OCI-LY1 (cell line): ENCODE data around the gene RAB33A.

ENCODE experiments used
- H2AFZ ChIP-seq: fragments of 200-600 bp; sonication (generic), shearing (Covaris generic); 2 replicates; pipeline ENCODE4 v1.6.0; 2014; ENCODE audit warnings: antibody characterized with exemption, mild to moderate bottlenecking, low read length
- H3F3A ChIP-seq: fragments of 200-600 bp; sonication (generic), shearing (Covaris generic); 2 replicates; pipeline ENCODE4 v1.6.0; 2014; ENCODE audit warnings: mild to moderate bottlenecking, antibody characterized with exemption, low read length, moderate library complexity; ENCODE audit not compliant: insufficient read depth
- H3K27ac ChIP-seq: fragments of 200-600 bp; sonication (generic); 2 replicates; pipeline ENCODE4 v1.5.1; 2014; ENCODE audit warnings: low read length, mixed run types, mild to moderate bottlenecking, low read depth; ENCODE audit not compliant: poor library complexity, severe bottlenecking
- H3K27me3 ChIP-seq: fragments of 200-600 bp; sonication (generic); 2 replicates; pipeline ENCODE4 v1.6.0; 2014; ENCODE audit warnings: antibody characterized with exemption, mild to moderate bottlenecking, low read length, moderate library complexity; ENCODE audit not compliant: insufficient read depth
- H3K36me3 ChIP-seq: fragments of 200-600 bp; sonication (generic); 2 replicates; pipeline ENCODE4 v1.6.1; 2014; ENCODE audit warnings: mild to moderate bottlenecking, antibody characterized with exemption, low read length, moderate library complexity, mixed read lengths; ENCODE audit not compliant: insufficient read depth
- H3K4me1 ChIP-seq: fragments of 200-600 bp; sonication (generic); 2 replicates; pipeline ENCODE4 v1.5.1; 2014; ENCODE audit warnings: mild to moderate bottlenecking, low read length, moderate library complexity; ENCODE audit not compliant: insufficient read depth, severe bottlenecking
- H3K4me2 ChIP-seq: fragments of 200-600 bp; sonication (generic), shearing (Covaris generic); 2 replicates; pipeline ENCODE4 v1.6.1; 2014; ENCODE audit warnings: low read length
- H3K4me3 ChIP-seq: fragments of 200-600 bp; sonication (generic); 2 replicates; pipeline ENCODE4 v1.5.1; 2014; ENCODE audit warnings: low read length, low read depth, mild to moderate bottlenecking, mixed read lengths; ENCODE audit not compliant: poor library complexity, severe bottlenecking
- H3K79me2 ChIP-seq: fragments of 200-600 bp; shearing (Covaris generic); 2 replicates; pipeline ENCODE4 v1.6.1; 2016; ENCODE audit warnings: mixed run types, low read length, mixed read lengths; ENCODE audit not compliant: insufficient read depth
- H3K9ac ChIP-seq: fragments of 200-600 bp; sonication (generic), shearing (Covaris generic); 2 replicates; pipeline ENCODE4 v1.6.1; 2014; ENCODE audit warnings: mild to moderate bottlenecking, low read length, mixed read lengths
- H3K9me2 ChIP-seq: fragments of 200-600 bp; sonication (generic), shearing (Covaris generic); 2 replicates; pipeline ENCODE4 v1.6.1; 2014; ENCODE audit warnings: low read depth, mild to moderate bottlenecking, low read length, mixed read lengths
- H3K9me3 ChIP-seq: fragments of 200-600 bp; shearing (Covaris generic); 2 replicates; pipeline ENCODE4 v1.6.1; 2014; ENCODE audit warnings: low read length, mixed read lengths
- H4K20me1 ChIP-seq: fragments of 200-600 bp; sonication (generic), shearing (Covaris generic); 2 replicates; pipeline ENCODE4 v1.6.0; 2016; ENCODE audit warnings: mild to moderate bottlenecking, low read length; ENCODE audit not compliant: insufficient read depth
- CTCF ChIP-seq: fragments of 200-600 bp; sonication (generic), shearing (Covaris generic); IDR thresholded peaks from 2 replicates; pipeline ENCODE4 v1.5.1; 2017; ENCODE audit warnings: mild to moderate bottlenecking, antibody characterized with exemption, low read length, moderate library complexity, mixed read lengths
- EZH2 ChIP-seq: fragments of 200-600 bp; sonication (generic), shearing (Covaris generic); IDR thresholded peaks from 2 replicates; pipeline ENCODE4 v1.8.0; 2017; ENCODE audit warnings: borderline replicate concordance, mixed run types, mild to moderate bottlenecking, antibody characterized with exemption, low read length, moderate library complexity, mixed read lengths

Gene RAB33A

GRCh38 chrX:130171446-130172126, at the start of gene RAB33A:
Gene RAB33A (plus strand): TSS chrX:130171962. CDS start chrX:130172063, 101 bp downstream.
- peak within 1 kb of the TSS; percentile 88 for H3K27ac ChIP-seq
- H3K27me3 ChIP-seq: no peaks in the 10 kb centered on the region
- TF ChIP-seq CTCF (no peak), EZH2 (no peak)
- no peaks in the 10 kb centered on the region for H3K9me2 ChIP-seq
- no peaks in the 10 kb centered on the region; the same call in none of the 2 replicates for H3K79me2 ChIP-seq
- H3K9me3 ChIP-seq: no peaks in the 10 kb centered on the region
- peak within 1 kb of the TSS; percentile 91 for H3K4me3 ChIP-seq
- H4K20me1 ChIP-seq: no peaks in the 10 kb centered on the region
- no peak within 1 kb of the TSS for H2AFZ ChIP-seq
- peak within 1 kb of the TSS; percentile 79 for H3K4me2 ChIP-seq
- H3K9ac ChIP-seq: peak within 1 kb of the TSS; percentile 91
- H3K4me1 ChIP-seq: peaks cover 52% of the 10 kb centered on the region
- H3K36me3 ChIP-seq: no peaks in the 10 kb centered on the region
- no peaks in the 10 kb centered on the region for H3F3A ChIP-seq

GRCh38 chrX:130124577-130124976, 47.2 kb upstream of the RAB33A start:
- no peaks in the 10 kb centered on the region for H3K9me2 ChIP-seq
- TF ChIP-seq CTCF (no peak), EZH2 (no peak)
- H3K9ac ChIP-seq: no peak overlapping the region

GRCh38 chrX:130125091-130125874, 46.5 kb upstream of the RAB33A start:
- H4K20me1 ChIP-seq: no peaks in the 10 kb centered on the region
- H3K9me2 ChIP-seq: no peaks in the 10 kb centered on the region
- H3F3A ChIP-seq: no peaks in the 10 kb centered on the region
- no peak overlapping the region for H2AFZ ChIP-seq
- no peaks in the 10 kb centered on the region for H3K27me3 ChIP-seq
- no peak overlapping the region for H3K4me3 ChIP-seq
- H3K9me3 ChIP-seq: no peaks in the 10 kb centered on the region
- H3K9ac ChIP-seq: no peak overlapping the region
- H3K4me2 ChIP-seq: no peak overlapping the region
- H3K27ac ChIP-seq: no peak overlapping the region
- no peaks in the 10 kb centered on the region for H3K79me2 ChIP-seq
- peaks cover 37% of the 10 kb centered on the region for H3K36me3 ChIP-seq
- TF ChIP-seq CTCF (no peak), EZH2 (no peak)
- peaks cover 12% of the 10 kb centered on the region for H3K4me1 ChIP-seq

More at GRCh38 chrX:130124577-130124976, 47.2 kb upstream of the RAB33A start:
- Histone ChIP-seq H3K27ac (no peak overlapping the region), H3F3A (no peaks in the 10 kb centered on the region), H3K9me3 (no peaks in the 10 kb centered on the region), H4K20me1 (no peaks in the 10 kb centered on the region), H3K4me3 (no peak overlapping the region), H3K27me3 (no peaks in the 10 kb centered on the region), H2AFZ (no peak overlapping the region), H3K79me2 (no peaks in the 10 kb centered on the region), H3K4me2 (no peak overlapping the region), H3K36me3 (peaks cover 29% of the 10 kb centered on the region), H3K4me1 (peaks cover 19% of the 10 kb centered on the region)
